Activated T-cell treated with anti-CD3 and anti-CD28 coated beads, Interleukin-2, amount 50 U/mL, for 1 hour (primary cell): ENCODE results near the gene ACSM6.
"Not testable (repeated sequence)": the region's sequence is repeated elsewhere in the genome, so short reads cannot be mapped to it uniquely, and the experiment has no call there.

Experiments
- DNase-seq: peaks from one replicate; pipeline ENCODE4 v3.0.0-alpha.2; 2020

ACSM6 gene, protein sequence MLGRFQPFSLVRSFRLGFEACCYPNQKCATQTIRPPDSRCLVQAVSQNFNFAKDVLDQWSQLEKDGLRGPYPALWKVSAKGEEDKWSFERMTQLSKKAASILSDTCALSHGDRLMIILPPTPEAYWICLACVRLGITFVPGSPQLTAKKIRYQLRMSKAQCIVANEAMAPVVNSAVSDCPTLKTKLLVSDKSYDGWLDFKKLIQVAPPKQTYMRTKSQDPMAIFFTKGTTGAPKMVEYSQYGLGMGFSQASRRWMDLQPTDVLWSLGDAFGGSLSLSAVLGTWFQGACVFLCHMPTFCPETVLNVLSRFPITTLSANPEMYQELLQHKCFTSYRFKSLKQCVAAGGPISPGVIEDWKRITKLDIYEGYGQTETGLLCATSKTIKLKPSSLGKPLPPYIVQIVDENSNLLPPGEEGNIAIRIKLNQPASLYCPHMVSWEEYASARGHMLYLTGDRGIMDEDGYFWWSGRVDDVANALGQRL

DNA sequence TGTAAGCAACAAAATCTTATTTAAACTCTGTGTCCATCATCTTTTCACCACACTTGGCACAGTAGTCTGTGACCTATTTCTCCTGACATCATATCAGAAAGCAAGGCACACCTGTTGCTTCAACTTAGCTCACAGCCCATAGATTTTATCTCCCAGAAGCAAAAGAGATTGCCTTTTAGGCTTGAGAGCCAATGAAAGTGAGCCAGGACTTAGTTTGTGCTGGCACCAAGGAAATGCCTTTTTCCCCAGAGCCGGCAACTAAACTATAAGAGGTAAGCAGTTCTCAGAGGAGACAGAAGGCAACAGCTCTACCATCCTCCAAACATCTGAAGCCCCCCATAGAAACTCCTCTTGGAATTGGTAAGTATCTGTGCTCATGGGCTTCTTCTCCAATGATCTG, at the start of gene ACSM6:
Gene ACSM6, plus strand, starts transcription at position 295 of the 400 bp plus-strand sequence. CDS start 248 bp downstream, outside the sequence.
- no peak for DNase-seq

DNA sequence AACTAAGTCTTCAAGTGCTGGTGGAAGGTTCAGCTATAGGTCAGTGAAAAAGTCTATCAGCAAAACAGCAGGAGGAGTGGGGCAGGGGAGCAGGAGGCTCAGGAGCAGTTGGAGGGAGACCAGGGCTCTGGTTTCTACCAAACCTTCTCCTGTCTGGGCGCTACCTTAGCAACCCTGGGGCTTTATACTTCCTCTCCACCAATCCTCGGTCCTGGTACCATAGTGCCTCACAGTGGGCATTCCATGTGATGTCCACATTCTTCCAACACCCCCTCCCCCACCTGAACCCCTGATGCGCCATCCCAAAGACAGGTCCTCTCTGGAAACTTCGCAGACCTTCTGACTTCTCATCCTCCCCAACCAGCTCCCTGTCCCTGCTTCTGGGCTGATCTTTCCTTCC, 25.3 kb upstream of the ACSM6 start:
- DNase-seq, result no peak

DNA sequence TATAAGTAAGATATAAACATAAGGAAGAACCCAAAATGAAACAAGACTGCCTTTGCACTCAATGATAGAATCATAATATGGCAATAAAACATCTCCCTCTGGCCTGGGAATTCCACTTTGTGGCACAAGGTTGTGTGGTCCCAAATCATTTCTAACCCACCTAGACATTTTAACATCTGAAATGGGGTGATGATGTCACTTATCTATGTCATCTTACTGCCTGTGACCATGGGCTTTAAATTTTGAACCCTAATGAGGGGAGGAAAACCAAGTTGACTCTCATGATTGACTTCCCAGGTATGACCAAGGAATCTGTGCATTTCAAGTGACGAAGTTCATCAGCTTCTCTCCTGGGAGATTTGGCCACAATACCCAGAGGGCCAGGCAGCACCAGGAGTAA, 24.5 kb upstream of the ACSM6 start:
- no peak for DNase-seq

DNA sequence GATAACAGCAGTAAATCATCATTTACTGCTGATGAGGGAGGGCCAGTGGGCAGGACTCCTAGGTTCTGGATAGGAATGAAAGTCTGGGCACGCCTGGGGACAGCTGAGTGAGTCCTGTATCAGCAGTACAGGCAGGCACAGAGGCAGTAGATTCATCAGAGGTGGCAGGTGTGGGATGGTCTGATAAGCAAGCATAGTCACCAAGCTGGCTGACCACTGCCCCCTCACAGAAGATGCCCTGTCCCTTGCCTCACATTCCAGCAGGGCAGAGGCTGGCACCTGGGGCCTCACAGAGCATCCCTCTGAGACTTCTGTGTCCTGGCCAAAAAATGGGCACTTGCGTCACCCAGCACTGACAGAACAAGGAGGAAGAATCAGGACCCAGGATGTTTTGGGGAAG, 23.2 kb upstream of the ACSM6 start:
- DNase-seq, result no peak

DNA sequence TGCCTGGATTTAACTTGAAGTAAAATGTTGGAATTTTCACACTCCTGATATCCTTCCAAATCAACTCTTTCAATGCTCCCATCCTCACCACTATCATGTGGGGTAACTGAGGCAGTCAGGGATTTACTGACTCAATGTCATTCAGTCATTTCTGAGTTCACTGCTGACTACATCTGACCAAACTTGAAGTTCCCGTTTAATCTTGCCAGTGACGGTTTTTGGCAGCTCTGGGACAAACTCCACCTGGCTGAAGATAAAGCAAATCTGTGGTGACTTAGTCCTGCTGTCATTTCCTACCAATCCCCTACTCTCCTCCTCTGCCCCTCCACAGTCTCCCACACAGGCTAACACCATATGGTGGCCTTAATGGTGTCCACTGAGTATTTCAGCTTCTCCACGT, 22.7 kb upstream of the ACSM6 start:
- DNase-seq, result no peak

DNA sequence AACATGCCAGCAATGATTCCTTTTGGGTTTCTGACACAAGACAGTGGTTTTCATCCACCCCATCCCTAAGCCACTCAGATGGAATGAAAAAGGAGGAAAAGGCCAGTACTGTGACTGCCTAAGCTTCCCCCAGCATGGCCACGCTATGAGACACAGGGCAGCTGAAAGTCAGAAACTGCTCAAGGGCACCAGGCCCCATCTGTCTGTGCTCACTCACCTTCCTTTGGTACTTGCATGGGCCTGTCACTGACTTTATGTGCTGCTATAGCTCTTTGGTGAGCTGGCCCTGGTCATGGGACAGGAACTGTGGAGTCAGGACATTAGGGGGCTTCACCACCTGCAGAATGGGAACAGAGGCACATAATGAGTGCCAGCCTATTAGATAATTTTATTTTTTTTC, 21.2 kb upstream of the ACSM6 start:
- DNase-seq, result no peak

DNA sequence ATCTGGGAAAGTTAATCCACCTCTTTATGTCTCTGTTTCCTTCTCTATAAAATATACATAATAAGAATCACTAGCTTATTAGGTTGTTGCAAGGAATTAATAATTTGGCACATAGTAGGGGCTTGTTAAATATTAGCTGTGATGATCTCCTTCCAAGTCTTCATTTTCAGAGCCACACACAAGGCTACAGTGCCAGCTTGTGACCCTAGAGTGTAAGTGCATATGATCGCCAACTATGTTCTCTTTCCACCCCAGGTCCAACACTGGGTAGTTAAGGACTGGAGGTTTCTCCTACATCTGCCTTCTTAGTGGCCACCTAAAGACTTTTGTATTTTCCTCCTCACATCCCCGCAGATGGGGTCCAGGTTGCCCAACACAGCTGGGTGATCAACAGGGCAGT, 17.9 kb upstream of the ACSM6 start:
- DNase-seq, result no peak

DNA sequence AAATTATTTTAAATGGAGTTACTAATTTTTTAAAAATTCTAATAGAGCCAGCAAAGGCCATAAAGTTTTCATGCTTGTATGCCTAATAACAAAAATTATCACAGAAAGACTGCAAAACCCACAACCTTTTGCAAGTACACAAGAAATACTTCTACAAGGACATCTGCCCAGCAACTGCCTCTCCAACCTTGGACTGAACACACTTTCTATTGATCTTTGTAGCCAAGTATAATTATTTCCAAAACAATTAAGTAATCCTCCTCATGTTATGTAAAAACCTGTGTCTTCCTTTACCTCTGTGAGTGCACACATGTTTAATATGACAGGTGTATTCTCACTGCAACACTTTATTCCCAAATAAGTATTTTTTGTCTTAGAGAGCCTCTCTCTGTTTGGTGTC, 16.6 kb upstream of the ACSM6 start:
- DNase-seq, result no peak

DNA sequence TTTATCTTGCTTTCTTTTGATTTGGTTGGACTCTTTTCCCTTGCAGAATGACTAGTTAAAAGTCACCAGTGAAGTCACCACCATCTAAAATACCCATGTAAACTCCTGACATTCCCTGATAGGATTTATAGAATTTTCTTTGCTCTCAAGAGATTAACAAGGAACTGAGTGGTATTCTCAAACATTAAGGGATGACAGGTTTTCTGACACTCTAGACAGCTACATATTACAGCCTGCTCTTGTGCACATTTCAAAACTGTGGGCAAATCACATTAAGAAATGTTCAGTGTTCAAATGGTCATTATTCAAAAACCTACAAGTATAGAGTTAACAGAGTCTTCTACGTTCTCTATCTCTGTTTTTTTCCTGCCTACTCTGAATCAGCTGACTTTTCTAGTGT, 15.8 kb upstream of the ACSM6 start:
- no peak for DNase-seq

DNA sequence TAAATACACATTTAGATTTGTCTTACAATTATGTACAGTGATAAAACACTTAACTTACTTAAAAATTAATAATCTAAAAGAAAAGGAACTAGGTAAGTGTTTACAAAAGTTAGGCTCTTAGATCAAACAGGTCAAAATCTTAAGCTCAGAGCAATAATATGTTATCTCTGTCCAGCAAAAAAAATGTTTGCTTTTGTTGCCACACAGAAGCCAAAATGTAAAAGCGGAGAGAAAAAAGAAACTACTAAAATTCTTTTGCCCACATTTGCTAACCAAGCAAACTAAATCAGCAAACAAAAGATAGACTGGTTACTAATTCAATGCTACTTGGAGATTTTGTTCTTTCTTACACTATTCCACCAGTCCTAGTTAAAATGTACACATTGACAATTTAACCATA, 15.2 kb upstream of the ACSM6 start:
- DNase-seq, result no peak

DNA sequence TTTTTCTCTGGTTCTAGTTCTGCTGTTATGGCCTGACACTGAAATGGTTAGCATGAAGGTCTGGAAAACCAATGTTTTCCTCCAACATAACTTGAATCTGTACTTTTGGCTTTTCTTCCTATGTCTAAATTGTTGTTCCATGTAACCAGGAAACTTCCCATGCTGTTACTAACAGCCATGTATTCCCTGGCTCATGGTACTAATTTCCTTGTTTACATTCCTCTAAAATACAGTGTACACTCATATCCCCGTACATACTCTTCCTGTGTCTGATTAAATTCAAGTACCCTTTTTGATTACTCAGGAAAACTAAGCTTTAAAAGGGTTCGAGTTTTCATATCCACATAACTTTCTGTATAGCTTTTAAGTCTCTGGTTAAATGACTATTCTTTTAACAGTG, 12.3 kb upstream of the ACSM6 start:
- no peak for DNase-seq

DNA sequence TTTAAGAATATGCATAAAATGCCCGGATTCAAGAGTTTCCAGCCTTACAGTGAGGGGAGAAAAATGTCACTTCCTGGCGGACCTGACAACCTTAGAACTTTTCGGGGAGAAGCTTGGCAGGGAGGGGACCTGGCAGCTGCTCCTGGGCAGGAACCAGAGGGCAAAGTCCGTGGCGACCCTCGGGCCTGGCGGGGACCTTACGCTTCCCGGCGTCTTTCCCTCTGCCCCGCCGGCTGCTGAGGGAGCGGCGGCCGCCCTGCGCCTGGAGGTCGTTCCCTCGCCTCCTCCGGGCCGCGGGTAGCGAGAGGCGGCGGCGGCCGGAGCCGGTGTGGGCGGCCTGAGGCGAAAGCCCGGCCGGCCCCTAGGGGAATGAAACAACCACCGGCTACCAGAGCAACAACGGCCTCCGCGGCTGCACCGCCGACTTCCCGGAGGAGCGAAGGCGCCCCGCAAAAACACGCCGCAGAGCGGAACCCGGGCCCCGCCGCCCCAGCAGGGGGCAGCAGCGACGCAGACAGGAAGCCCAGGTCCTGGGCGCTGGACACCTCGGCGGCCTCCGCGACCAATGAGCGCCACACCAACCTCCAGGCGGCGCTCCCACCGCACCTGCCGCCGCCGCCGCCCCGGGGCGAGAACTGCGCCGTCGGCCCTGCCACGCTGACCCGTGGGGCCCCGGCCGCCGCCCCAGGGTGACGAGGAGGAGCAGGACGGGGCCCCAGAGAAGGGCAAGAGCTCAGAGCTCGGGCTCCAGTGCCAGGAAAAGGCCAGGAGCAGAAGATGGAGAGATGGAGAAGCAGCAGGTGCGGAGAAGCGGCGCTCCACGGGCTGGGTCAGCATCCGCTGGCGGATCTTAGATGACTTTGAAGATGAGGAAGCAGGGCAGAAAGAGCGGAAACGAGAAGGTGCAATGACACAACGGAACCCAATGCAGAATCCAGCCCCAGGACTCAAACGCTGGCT, 10.5 kb upstream of the ACSM6 start:
- DNase-seq, result peak; percentile 72

DNA sequence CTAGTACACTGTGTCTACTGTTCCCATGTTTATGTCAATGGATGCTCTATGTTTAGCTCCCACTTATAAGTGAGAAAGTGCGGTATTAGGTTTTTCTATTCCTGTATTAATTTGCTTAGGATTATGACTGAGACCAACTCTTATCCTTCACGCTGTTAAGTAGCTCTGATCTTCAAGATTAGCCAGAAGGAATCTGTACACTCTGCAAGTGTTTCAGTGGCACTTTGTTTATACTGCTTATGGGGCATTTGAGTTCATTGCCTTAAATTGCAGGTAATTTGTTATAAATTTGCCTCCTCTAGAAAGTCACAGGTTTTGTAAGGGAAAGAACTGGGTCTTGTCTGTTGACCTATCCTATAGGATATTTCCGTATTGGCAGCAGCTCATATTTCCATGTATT, 6.4 kb upstream of the ACSM6 start:
- DNase-seq, result no peak

DNA sequence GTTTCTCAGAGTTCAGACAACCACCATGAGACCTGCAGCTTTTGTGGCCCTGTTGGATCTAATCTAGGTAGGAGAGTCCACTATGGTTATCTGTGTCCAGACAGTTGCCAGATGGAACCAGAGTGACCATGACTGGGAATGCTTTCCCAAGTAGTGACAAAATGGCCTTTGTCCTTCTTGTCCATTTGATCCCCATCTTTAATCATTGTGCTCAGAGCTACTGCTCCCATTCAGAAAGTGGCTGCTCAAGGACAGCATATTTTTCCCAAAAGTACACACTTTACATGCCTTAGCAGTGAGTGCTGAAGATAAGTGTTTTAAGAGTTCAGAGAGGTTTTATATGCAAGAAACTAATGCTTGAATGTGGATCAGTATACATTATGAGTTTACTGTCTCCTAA, 5.4 kb upstream of the ACSM6 start:
- DNase-seq, result no peak

DNA sequence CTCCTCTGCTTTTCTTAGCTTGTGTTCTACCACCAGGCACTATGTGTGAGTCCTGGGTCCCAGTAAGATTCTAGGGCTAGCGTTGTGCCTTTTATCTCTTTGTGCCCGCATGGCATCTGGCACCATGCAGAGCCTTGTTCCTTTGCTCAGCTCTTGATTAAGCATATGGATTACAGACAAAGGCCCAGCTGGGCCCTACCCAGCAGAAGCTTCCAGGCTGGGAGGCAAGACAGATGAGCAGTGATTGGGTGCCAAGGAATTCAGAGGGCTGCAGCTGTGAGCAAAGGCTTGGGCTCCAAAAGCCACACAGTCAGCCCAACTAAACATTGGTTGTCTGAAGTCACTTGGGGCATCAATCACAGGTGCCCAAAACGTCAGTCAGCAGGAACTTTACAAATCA, 2.0 kb downstream of the ACSM6 start:
- DNase-seq, result no peak

DNA sequence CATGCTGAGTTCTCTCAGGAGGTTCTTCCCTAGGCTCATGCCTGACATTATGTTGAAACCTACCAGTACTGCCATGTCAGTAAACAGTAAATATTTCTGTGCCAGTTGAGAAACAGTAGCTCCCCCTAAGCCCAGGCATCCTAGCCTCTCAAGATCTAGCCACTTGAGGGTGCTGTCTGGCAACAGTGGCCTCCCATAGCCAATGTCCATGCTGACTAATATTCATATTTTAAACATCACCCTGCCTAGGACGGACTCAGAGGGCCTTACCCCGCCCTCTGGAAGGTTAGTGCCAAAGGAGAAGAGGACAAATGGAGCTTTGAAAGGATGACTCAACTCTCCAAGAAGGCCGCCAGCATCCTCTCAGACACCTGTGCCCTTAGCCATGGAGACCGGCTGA, 7.7 kb downstream of the ACSM6 start:
- no peak for DNase-seq

DNA sequence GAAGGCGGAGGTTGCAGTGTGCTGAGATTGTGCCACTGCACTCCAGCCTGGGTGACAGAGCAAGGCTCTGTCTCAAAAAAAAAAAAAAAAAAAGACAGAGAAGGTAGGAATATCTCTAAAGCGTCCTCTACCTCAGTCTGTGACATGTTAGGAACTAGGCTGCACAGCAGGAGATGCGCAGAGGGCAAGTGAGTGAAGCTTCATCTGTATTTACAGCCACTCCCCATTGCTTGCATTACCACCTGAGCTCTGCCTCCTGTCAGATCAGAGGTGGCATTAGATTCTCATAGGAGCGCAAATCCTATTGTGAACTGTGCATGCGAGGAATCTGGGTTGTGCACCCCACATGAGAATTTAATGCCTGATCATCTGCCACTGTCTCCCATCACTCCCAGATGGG, 8.8 kb downstream of the ACSM6 start:
- not testable (repeated sequence) for DNase-seq

DNA sequence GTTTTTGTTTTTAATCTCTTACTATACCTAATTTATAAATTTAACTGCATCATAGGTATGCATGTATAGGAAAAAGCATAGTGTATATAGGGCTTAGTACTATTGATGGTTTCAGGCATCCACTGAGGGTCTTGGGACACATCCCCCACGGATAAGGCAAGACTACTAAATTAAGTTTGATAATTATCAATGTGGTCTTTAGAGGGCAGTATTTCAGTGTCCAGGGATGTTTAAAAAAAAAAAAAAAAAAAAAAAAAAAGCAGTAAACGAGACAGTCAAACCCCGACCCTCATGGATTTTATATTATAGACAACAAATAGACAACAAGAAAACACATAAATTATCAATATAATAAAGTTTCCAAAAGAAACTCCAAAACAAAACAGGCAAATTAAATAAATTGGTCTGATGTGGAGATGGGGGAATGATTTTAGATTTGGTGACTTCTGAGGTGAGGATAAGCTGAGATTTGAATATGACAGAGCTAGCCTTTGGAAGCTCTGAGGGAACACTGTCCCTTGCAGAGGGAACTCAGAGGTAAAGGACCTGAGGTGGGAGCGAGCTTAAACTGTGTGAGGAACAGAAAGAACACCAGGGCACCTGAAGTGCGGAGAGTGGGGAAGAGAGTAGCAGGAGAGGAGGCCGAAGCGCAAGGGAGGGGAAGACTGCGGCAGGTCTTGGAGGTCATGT, 14.8 kb downstream of the ACSM6 start:
- no peak for DNase-seq

DNA sequence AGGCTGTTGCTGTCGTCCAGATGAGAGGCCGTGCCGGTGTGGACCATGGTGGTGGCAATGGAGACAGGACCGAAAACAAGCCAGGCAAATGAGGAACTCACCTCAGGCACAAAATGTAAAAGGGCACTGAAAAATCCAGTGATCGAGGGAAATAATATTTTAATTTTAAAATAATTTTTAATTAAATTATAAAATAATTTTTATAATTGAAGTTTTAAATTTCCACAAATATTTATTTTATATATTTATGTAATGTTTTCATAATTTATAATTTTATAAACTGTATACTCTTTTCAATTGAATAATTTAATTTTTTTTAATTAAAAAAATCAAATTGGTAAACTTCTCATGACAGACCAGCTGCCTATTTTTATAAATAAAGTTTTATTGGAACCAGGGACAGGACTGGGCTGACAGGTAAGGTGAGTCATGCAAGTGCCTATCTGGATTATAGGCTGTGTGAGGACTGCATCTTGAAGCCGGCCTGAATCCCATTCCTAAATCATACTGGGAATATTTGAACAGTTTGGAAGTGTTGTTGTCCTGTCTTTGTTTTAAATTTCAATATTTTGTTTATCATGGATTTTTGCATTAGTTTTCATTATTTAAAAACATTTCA, 15.6 kb downstream of the ACSM6 start:
- no peak for DNase-seq

DNA sequence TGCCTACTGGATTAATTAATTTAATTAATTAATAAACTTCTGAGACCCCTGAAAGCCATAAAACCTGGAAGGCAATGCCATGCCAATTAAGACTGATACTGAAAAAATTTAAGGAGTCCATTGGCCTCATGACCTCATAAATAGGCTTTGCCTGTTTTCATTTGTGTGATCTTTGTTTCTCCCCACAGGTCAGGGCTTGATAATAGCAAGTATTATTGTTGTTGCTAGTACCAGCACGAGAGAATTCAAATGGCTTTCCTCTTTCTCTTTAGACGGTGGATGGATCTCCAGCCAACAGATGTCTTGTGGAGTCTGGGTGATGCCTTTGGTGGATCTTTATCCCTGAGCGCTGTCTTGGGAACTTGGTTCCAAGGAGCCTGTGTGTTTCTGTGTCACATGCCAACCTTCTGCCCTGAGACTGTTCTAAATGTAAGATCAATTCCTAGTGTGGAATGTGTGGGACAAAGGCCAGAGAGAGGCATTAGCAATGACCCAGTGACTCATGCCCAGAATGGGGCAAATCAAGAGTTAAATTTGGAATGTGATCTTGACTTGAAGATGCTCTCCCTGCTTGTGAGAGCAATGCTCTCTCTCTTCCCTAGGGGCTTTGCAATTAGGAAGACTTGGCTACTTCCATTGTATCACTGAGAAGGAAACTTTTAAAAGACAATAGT, 17.7 kb downstream of the ACSM6 start:
- no peak for DNase-seq

DNA sequence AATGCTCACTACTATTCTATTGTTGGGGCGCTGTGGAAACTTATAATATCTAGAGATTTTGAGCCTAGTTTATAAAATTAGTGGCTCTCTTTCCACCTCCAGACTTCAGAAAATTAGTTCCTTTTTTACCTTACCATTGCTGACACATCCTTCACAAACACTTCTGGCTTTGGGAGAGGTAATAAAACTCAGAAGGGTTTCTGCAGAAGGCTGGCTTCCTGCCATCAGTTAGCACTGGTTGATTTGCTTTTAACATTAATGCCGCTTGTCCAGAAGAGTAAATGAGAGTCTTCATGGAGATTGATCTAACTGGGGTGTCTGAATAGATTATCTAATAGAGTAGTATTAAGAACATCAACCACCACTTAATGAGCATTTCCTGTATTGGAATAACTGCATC, 20.3 kb downstream of the ACSM6 start:
- no peak for DNase-seq

DNA sequence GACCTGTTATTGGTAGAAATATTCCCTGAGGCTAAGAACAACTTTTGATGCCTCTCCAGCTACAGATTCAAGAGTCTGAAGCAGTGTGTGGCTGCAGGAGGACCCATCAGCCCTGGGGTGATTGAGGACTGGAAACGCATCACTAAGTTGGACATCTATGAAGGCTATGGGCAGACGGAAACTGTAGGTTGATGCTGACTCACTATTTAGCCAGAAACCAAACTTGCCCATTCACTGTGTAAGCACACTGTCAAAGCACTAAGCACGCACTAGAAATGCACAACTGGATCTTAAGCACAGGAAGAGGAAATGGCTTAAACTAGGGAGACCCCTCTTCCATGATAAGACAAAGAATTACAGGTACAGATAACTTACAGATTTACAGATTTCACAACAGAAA, 20.8 kb downstream of the ACSM6 start:
- no peak for DNase-seq
